Stimulated activated CD4-positive, alpha-beta T cell treated with anti-CD3 and anti-CD28 coated beads, Interleukin-15, amount 100 ng/mL, for 1 hour (primary cell): Measurements from ENCODE around the gene SH3RF3.

Experiments
- DNase-seq, 2 donors: peaks; one replicate each; pipeline ENCODE4 v3.0.0-alpha.2; 2020; ENCODE audit warnings: low read depth in 1 of 2, low spot score in 1 of 2

The SH3RF3 gene

GRCh38 chr2:109138449-109138848 is 9.4 kb downstream of the SH3RF3 start:
- DNase-seq = no peak

GRCh38 chr2:109139002-109139401 is 10.0 kb downstream of the SH3RF3 start:
- DNase-seq = no peak

DNA sequence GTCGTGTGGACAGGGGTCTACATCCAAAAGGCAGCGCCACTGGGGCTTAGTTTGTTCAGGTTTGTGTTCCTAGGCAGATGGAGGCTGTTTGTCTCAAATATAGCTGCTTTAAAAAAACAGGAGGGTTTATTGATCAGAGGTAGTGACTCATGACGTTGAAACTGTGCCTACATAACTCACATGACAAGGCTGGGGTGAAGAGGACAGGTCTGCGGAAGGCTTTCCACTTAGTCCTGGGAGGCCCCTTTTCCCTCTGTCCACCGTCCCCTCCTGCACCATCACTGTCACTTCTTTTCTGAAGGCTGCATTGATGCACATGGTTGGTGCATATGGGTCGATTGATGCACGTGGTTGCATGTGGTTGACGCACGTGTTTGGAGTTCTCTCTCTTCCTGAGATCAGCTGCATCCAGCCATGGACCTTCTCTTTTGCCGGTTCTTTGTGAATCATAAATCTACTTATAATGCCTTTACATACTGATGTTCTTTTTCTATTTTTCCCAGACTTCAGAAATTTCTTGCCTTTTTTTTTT is 10.9 kb downstream of the SH3RF3 start:
- DNase-seq = no peak

DNA sequence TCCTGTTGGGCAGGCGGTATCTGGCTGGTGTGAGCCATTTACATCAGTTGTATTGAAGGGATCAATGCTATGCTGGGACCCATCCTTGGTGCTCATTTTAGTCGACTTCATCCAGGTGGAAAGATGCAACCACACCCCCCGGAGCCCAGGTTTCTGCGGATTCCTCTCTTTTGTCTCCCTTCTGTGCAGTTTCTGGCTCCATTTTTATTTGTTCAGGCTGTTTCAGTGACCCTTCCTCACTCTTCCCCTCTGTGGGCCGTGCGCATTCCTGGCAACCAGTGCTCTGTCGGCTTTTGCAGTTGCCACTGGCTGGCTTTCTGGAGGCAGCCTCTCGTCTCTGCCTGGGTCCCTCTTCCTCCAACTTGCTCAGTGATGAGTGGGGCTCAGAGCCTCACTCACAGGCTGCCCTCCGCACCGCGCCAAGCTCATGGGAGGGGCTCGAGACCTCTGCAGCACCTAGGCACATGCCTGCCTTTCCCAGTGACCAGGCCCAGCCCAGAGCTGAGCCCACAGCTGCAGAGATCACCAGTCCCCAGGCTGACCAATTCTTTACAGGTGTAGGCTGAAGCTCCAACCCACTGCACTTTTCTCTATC is 12.1 kb downstream of the SH3RF3 start:
- no peak for DNase-seq

DNA sequence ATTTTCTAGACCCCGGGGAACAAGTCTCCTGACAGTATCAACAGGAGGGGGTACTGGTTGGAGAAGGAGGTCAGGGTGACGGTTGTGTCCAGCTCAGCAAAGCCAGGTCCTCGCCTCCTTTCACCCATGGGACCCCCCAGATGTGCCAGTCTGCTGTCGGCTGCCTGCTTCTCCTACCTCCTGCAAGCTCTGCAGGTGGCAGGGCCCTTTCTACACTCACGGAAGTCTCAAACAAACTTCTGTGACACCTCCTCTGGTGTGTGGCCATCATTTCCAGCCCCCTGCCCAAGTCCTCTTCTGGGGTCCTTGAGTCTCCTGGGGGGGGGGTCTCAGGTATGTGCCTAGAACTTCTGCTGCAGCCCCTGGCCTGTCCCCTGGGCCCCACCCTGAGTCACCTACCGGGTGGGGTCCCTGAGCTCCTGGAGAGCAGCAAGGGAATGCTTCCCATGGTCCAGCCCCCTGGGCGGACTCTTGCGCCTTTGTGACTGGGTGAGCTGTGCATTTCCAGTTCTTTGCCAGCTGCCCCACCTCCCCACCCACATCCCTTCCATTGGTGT is 12.8 kb downstream of the SH3RF3 start:
- no peak for DNase-seq

GRCh38 chr2:109142416-109143210 is 13.6 kb downstream of the SH3RF3 start:
- no peak for DNase-seq

- peak in 1 of 2 donors; percentile 41 for DNase-seq
These were observed 14.5 kb downstream of the SH3RF3 start for GRCh38 chr2:109143214-109144187.

- DNase-seq = no peak
These were observed 15.3 kb downstream of the SH3RF3 start for GRCh38 chr2:109144271-109144670.

DNA sequence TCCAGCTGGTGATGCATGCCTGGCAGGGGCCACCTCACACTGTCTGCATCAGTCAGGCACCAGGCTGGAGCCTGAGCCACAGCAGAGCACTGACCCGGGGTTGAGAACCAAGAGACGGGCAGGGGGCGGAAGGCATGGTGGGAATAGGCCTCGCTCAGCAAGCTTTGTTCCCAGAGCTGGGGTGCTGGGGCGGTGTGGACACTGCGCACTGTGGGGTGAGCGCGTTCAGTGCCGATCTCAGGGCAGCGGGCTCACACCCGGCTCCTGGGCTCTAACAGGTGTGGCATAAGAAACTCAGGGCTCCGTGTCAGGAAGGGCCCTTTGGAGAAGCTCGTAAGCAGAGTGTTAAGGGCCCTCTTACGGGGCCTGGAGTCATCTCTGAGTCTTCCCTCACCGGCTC is 15.7 kb downstream of the SH3RF3 start:
- no peak for DNase-seq

DNA sequence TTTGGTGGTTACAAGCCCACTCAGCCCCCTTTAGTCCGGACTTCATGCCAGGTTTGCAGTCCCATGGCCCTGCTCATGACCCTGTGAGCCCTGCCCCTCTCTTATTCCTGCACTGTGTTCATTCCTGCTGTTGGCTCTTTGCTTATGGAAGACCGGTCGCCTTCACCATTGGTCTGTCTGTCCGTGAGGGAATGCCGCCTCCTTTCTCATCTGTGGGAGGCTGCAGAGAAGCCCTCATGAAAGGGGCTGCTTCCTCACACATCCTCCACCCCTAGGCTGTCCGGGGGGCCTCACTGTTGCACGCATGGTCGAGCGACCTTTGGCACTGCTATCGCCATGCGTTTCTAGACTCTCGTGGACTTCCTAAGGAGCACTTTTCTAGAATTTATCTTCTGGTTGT is 16.3 kb downstream of the SH3RF3 start:
- DNase-seq = no peak

DNA sequence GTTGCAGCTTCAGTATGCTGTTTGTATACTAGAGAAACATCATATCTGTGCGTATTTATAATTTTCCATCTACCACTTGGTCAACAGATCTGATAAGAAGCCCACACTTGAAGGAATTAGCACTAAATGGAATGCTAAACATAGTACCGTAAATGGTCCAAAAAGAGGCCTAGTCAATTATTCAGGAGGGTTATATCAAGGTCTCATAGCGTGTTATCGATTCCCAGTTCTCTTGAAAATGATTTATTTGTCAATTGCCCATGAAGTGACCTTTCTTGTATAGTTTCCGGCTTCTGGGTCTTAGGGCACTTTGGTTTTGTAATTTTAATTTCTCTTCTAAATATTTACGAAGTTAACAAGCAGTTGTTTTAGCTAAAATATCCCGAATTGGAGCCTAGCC is 18.4 kb downstream of the SH3RF3 start:
- DNase-seq = no peak

DNA sequence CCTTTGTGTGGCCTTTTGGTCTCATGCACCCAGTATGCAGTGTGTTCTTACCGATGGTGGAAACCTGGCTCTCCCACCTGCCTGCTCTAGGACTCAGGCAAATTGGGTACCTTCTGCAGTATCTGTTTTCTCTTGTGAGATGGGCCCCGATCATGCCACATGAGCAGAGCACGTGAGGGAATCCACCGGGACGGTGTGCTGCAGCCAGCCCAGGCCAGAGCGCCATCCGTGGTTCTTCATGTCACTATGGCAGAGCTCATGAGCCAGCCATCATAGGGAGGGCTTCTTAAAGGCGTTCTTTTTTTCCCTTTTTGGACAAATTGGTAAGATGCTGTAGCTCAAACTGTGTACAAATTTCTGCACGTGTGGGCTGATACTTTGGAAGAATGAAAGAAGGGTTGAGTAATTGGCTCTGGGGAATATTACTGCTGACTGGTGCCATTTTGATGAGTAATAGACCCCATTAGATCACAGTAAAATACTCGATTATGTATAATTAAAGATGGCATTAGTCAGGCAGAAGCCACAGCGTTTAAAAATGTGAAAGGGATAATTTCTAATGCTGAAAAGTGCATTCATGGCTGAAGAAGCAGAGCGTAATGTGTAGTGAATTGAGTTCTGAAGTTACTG is 19.2 kb downstream of the SH3RF3 start:
- no peak for DNase-seq

DNA sequence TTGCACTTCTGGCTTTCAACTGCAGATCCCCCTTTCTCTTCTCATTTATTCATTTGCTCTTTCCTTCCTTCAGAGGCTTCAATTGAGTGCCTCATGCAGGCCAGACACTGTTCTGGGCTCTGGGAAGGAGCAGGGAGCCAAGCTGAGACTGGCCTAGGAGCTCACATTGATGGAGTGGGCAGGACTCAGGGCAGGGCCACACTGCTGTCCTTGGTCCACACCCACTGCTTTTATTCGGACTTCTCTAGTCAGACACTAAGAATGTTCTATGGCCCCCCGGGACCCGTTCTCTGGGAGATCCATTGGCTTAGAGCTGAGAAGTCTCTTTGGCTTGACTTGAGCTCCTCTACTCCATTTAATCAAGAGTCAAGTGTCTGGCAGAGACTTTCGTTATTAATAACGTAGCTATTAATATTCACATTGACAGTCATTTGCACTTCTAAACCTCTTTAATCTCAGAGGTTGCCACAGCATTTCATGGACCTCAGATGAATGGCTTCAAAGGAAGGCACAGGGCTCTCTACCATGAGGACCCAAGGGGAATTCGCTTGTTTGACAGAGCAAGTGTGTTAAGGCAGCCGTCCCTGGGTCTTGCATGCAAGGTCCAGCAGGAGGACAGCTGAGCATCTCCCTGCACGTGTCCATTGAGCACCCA is 20.1 kb downstream of the SH3RF3 start:
- DNase-seq = no peak

- DNase-seq = no peak
These were observed 21.6 kb downstream of the SH3RF3 start for GRCh38 chr2:109150559-109150958.

GRCh38 chr2:109151519-109151918 is 22.5 kb downstream of the SH3RF3 start:
- DNase-seq = no peak

DNA sequence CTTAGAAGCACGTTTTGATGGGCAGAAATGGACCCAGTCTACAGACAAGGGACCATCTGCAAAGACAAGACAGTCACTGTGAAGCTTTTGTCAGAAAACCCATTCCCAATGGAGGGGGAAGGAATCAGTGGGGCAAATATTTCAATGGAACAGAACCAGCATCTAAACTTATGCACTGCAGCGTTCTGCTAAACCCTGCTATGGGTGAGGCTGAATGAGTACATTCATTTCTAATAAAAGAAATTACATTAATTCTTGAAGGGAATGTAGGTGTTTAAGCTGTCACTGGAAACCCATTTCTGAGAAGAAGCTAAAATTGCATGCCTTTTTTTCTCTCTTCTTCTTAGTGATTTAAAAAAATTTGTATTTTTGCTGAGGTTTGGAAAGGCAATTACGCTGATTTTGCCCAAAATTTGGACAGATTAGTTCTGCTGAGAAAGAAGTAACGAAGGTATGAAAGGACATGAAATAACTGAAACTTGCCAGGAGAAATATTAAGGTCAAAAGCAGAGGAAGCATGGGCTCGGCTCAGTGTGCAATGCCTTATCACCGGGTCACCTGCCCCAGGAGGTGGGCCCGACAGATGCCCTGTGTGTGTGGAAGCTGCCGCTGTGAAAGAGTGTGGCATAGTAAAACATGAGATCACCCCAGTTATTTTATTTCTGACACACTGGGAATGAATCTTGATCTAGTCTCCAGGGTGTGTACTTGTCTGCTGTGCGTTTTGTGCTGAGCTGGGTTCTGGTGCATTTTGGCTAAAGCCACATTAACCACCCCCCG is 24.2 kb downstream of the SH3RF3 start:
- DNase-seq = no peak

GRCh38 chr2:109153807-109154206 is 24.8 kb downstream of the SH3RF3 start:
- DNase-seq = no peak

- DNase-seq = no peak
These were observed 25.2 kb downstream of the SH3RF3 start for GRCh38 chr2:109154226-109154625.
